GM12801 (cell line): ENCODE measurements around the gene CGNL1.

Source experiments
- CTCF ChIP-seq: IDR thresholded peaks from one replicate; pipeline ENCODE4 v1.5.1; 2011; ENCODE audit warnings: control low read depth; ENCODE audit not compliant: insufficient read length; ENCODE audit errors: extremely low read depth

CGNL1 gene

GRCh38 chr15:57534281-57534680, 158.0 kb downstream of the CGNL1 start:
- no peak for TF ChIP-seq CTCF

GRCh38 chr15:57537072-57537471, 160.8 kb downstream of the CGNL1 start:
- TF ChIP-seq CTCF, result no peak

GRCh38 chr15:57537488-57538264, 161.4 kb downstream of the CGNL1 start:
- TF ChIP-seq CTCF, result no peak

- TF ChIP-seq CTCF, result no peak
These were observed 161.9 kb downstream of the CGNL1 start for GRCh38 chr15:57538265-57538529.

GRCh38 chr15:57538821-57539220, 162.5 kb downstream of the CGNL1 start:
- TF ChIP-seq CTCF, result no peak

- TF ChIP-seq CTCF, result no peak
These were observed 163.9 kb downstream of the CGNL1 start for GRCh38 chr15:57540211-57540610.

GRCh38 chr15:57540736-57541135, 164.4 kb downstream of the CGNL1 start:
- no peak for TF ChIP-seq CTCF
